ENCODE measurements around the gene FKBP9.

GRCh38 chr7:33050535-33051318 is 93.5 kb downstream of the FKBP9 start:
- TF ChIP-seq, protein P1, sequence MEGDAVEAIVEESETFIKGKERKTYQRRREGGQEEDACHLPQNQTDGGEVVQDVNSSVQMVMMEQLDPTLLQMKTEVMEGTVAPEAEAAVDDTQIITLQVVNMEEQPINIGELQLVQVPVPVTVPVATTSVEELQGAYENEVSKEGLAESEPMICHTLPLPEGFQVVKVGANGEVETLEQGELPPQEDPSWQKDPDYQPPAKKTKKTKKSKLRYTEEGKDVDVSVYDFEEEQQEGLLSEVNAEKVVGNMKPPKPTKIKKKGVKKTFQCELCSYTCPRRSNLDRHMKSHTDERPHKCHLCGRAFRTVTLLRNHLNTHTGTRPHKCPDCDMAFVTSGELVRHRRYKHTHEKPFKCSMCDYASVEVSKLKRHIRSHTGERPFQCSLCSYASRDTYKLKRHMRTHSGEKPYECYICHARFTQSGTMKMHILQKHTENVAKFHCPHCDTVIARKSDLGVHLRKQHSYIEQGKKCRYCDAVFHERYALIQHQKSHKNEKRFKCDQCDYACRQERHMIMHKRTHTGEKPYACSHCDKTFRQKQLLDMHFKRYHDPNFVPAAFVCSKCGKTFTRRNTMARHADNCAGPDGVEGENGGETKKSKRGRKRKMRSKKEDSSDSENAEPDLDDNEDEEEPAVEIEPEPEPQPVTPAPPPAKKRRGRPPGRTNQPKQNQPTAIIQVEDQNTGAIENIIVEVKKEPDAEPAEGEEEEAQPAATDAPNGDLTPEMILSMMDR (conservative IDR thresholded peaks at IDR 0.05; ENCODE audit: low read depth, low read length): peak; percentile 68
- no peak for TF ChIP-seq MAZ (IDR thresholded peaks at IDR 0.05; ENCODE audit: borderline replicate concordance, low read depth, low read length)
- TF ChIP-seq RCOR1 (IDR thresholded peaks at IDR 0.05; ENCODE audit: insufficient replicate concordance, low read length): no peak
- TF ChIP-seq POLR2A (IDR thresholded peaks at IDR 0.05; ENCODE audit: low read depth, low read length): no peak
- TF ChIP-seq USF2 (IDR thresholded peaks at IDR 0.05; ENCODE audit: low read depth, low read length): no peak
- no peak for TF ChIP-seq NFE2L2 (IDR thresholded peaks at IDR 0.05; ENCODE audit: low read depth, low read length)
- no peak for TF ChIP-seq RFX5 (IDR thresholded peaks at IDR 0.05; ENCODE audit: low read depth, low read length)
- no peak for TF ChIP-seq MAFK (IDR thresholded peaks at IDR 0.05; ENCODE audit: low read depth, low read length)
- peak; percentile 36; the same call in 1 of the 2 replicates for TF ChIP-seq CEBPB (IDR thresholded peaks at IDR 0.05; ENCODE audit: low read depth, low read length)
